Liver (tissue), 9 donors: ENCODE data around the gene KDM2A. TPM values are rescaled to one million over a fixed set of nuclear protein-coding genes. Genes with fewer than 3 reads are reported as not detected.
A peak's percentile ranks its signal among the peaks of the same experiment; 100 is the strongest.

Source experiments
- DNase-seq: peaks from one replicate; pipeline ENCODE4 v3.0.0-alpha.2; 2017; ENCODE audit warnings: low spot score
- H3K27ac ChIP-seq, 2 donors: one replicate each; pipeline ENCODE4 v1.7.0; 2013; ENCODE audit warnings: inconsistent platforms in 2 of 2, low read length in 2 of 2, control low read depth in 1 of 2, low read depth in 1 of 2, mild to moderate bottlenecking in 1 of 2
- H3K27me3 ChIP-seq, 4 donors: one replicate each; pipeline versions ENCODE4 v1.6.1 to v1.7.0; 2013; ENCODE audit warnings: low read length in 3 of 4, inconsistent platforms in 1 of 4, mild to moderate bottlenecking in 1 of 4, moderate library complexity in 1 of 4; ENCODE audit not compliant: control insufficient read depth in 4 of 4, insufficient read depth in 4 of 4
- H3K36me3 ChIP-seq, 4 donors: one replicate each; pipeline versions ENCODE4 v1.6.1 to v1.7.0; 2013; ENCODE audit warnings: low read length in 3 of 4, mild to moderate bottlenecking in 3 of 4, low read depth in 1 of 4, moderate library complexity in 1 of 4; ENCODE audit not compliant: control insufficient read depth in 4 of 4, insufficient read depth in 3 of 4
- H3K4me1 ChIP-seq, 4 donors: one replicate each; pipeline versions ENCODE4 v1.6.1 to v1.7.0; 2013; ENCODE audit warnings: low read length in 3 of 4, mild to moderate bottlenecking in 3 of 4, moderate library complexity in 1 of 4; ENCODE audit not compliant: control insufficient read depth in 4 of 4, insufficient read depth in 4 of 4
- H3K4me3 ChIP-seq, 3 donors: one replicate each; pipeline versions ENCODE4 v1.6.1 to v1.7.0; 2013; ENCODE audit warnings: low read length in 3 of 3, control low read depth in 1 of 3, low read depth in 1 of 3, mild to moderate bottlenecking in 1 of 3
- H3K9ac ChIP-seq, 2 donors: one replicate each; pipeline ENCODE4 v1.7.0; 2013; ENCODE audit warnings: low read length in 2 of 2, mild to moderate bottlenecking in 2 of 2, moderate library complexity in 2 of 2, control low read depth in 1 of 2, low read depth in 1 of 2
- H3K9me3 ChIP-seq, 4 donors: one replicate each; pipeline versions ENCODE4 v1.6.1 to v1.7.0; 2013; ENCODE audit warnings: low read length in 3 of 4; ENCODE audit not compliant: control insufficient read depth in 4 of 4
- ATF3 ChIP-seq: IDR thresholded peaks from 2 replicates; pipeline ENCODE4 v1.6.1; 2016; ENCODE audit warnings: antibody characterized with exemption
- CTCF ChIP-seq: fragments of 150-350 bp; IDR thresholded peaks from 2 replicates; pipeline ENCODE4 v1.5.1; 2017; ENCODE audit warnings: improper control_type of control experiment, low read depth, low read length; ENCODE audit not compliant: missing input control
- EGR1 ChIP-seq, 2 donors: IDR thresholded peaks; 2 replicates each; pipeline ENCODE4 v1.6.1; 2016 to 2018; ENCODE audit warnings: antibody characterized with exemption in 2 of 2, low read depth in 2 of 2
- FOXA1 ChIP-seq: IDR thresholded peaks from 2 replicates; pipeline ENCODE4 v1.6.1; 2016; ENCODE audit warnings: antibody characterized with exemption
- FOXA2 ChIP-seq: IDR thresholded peaks from 2 replicates; pipeline ENCODE4 v1.6.1; 2016; ENCODE audit warnings: antibody characterized with exemption
- GABPA ChIP-seq, 2 donors: IDR thresholded peaks in 1 of 2; conservative IDR thresholded peaks in 1 of 2; 2 replicates each; pipeline ENCODE4 v1.6.1; 2016; ENCODE audit warnings: antibody characterized with exemption in 2 of 2, mild to moderate bottlenecking in 1 of 2, moderate library complexity in 1 of 2
- HNF4A ChIP-seq, 2 donors: conservative IDR thresholded peaks; 2 replicates each; pipeline ENCODE4 v1.6.1; 2016; ENCODE audit warnings: antibody characterized with exemption in 2 of 2, mild to moderate bottlenecking in 2 of 2
- HNF4G ChIP-seq: IDR thresholded peaks from 2 replicates; pipeline ENCODE4 v1.6.1; 2016; ENCODE audit warnings: antibody characterized with exemption
- JUND ChIP-seq, 2 donors: IDR thresholded peaks; 2 replicates each; pipeline ENCODE4 v1.6.1; 2016; ENCODE audit warnings: antibody characterized with exemption in 2 of 2
- MAX ChIP-seq: IDR thresholded peaks from 2 replicates; pipeline ENCODE4 v1.6.1; 2016; ENCODE audit warnings: antibody characterized with exemption
- NR2F2 ChIP-seq: IDR thresholded peaks from 2 replicates; pipeline ENCODE4 v1.6.1; 2016; ENCODE audit warnings: antibody characterized with exemption
- RAD21 ChIP-seq, 2 donors: IDR thresholded peaks; 2 replicates each; pipeline ENCODE4 v1.6.1; 2016; ENCODE audit warnings: antibody characterized with exemption in 2 of 2, mild to moderate bottlenecking in 2 of 2
- REST ChIP-seq: IDR thresholded peaks from 2 replicates; pipeline ENCODE4 v1.6.1; 2016; ENCODE audit warnings: antibody characterized with exemption, mild to moderate bottlenecking
- RXRA ChIP-seq, 2 donors: IDR thresholded peaks; 2 replicates each; pipeline ENCODE4 v1.6.1; 2017 to 2018; ENCODE audit warnings: antibody characterized with exemption in 2 of 2, mild to moderate bottlenecking in 1 of 2
- SP1 ChIP-seq: IDR thresholded peaks from 2 replicates; pipeline ENCODE4 v1.6.1; 2018; ENCODE audit warnings: antibody characterized with exemption, mild to moderate bottlenecking
- TAF1 ChIP-seq: conservative IDR thresholded peaks from 2 replicates; pipeline ENCODE4 v1.6.1; 2016; ENCODE audit warnings: antibody characterized with exemption, mild to moderate bottlenecking
- YY1 ChIP-seq: IDR thresholded peaks from 2 replicates; pipeline ENCODE4 v1.6.1; 2016; ENCODE audit warnings: antibody characterized with exemption, mild to moderate bottlenecking
- ZBTB33 ChIP-seq: IDR thresholded peaks from 2 replicates; pipeline ENCODE4 v1.6.1; 2016; ENCODE audit warnings: antibody characterized with exemption
- WGBS: extraction: QIAGEN DNeasy Blood & Tissue Kit; methylation state at CpG from one replicate; pipeline ENCODE4 v1.1.7; 2013; 5-methylcytosine and 5-hydroxymethylcytosine counted together
- polyA plus RNA-seq, 2 donors: library from polyadenylated mRNA; stranded (reverse) in 1 of 2; unstranded in 1 of 2; fragments of 200-250 nt in 1 of 2; fragments of >200 nt in 1 of 2; fragmentation: Nextera tagmentation in 1 of 2; extraction: Ambion mirVana in 1 of 2; gene quantifications; one replicate each; pipeline versions ENCODE4 v1.2.1 to v1.2.3, GENCODE V29; 2013 to 2015
- total RNA-seq, 2 donors: library from RNA; depleted of rRNA; stranded (reverse); fragments of >200 nt; gene quantifications; one replicate each; pipeline ENCODE4 v1.2.3, GENCODE V29; 2014
- donor health status: healthy.
- donor health status: healthy.
- donor health status: healthy.
- donor health status: healthy.
- donor health status: healthy.

Gene KDM2A
- total and polyA plus RNA-seq, 4 donors, result 8.3 to 44.9 (median 22.4) TPM

GRCh38 chr11:67272327-67273259 is 153.5 kb downstream of the KDM2A start:
- TF ChIP-seq CTCF, result no peak
- TF ChIP-seq FOXA2, result no peak
- no peak for TF ChIP-seq FOXA1
- TF ChIP-seq MAX, result no peak
- no peak for TF ChIP-seq ATF3
- no peak for TF ChIP-seq EGR1 (IDR thresholded peaks at IDR 0.05; ENCODE audit: low read depth in 2 of 2)
- no peak for TF ChIP-seq SP1
- TF ChIP-seq REST, result no peak
- TF ChIP-seq YY1, result no peak
- TF ChIP-seq JUND (IDR thresholded peaks at IDR 0.05), result no peak
- TF ChIP-seq RXRA (IDR thresholded peaks at IDR 0.05), result no peak
- no peak for TF ChIP-seq NR2F2
- TF ChIP-seq HNF4A (conservative IDR thresholded peaks at IDR 0.05), result no peak
- TF ChIP-seq RAD21 (IDR thresholded peaks at IDR 0.05), result no peak
- TF ChIP-seq HNF4G, result no peak
- TF ChIP-seq TAF1, result no peak
- no peak for TF ChIP-seq ZBTB33
- TF ChIP-seq GABPA (IDR thresholded peaks at IDR 0.05 in 1 of 2, conservative IDR thresholded peaks at IDR 0.05 in 1 of 2), result no peak
- peak overlapping the region in 1 of 2 donors; percentile 44 for H3K27ac ChIP-seq

More at GRCh38 chr11:67272327-67273259, 153.5 kb downstream of the KDM2A start:
- DNase-seq, result no peak
- WGBS, result 70% methylated on average over 23 of the region's 23 CpGs
- Histone ChIP-seq H3K9me3 (no peaks in the 10 kb centered on the region), H3K9ac (no peak overlapping the region), H3K36me3 (peaks cover 0 to 2% (median 0%) of the 10 kb centered on the region in 4 donors), H3K4me1 (peaks cover 18 to 86% (median 50%) of the 10 kb centered on the region in 4 donors), H3K27me3 (no peaks in the 10 kb centered on the region), H3K4me3 (no peak overlapping the region)
